GM12873 (cell line): ENCODE data around the gene ZNF274.

Experiments used
- CTCF ChIP-seq: IDR thresholded peaks from 2 replicates; pipeline ENCODE4 v1.5.1; 2012; ENCODE audit warnings: low read depth, mild to moderate bottlenecking, moderate library complexity, low read length, control low read depth; ENCODE audit not compliant: insufficient read depth; ENCODE audit errors: missing control alignments

The ZNF274 gene

GRCh38 chr19:58154679-58155648 lies 27.9 kb upstream of the ZNF274 start:
- TF ChIP-seq CTCF, result peak; percentile 88

GRCh38 chr19:58157045-58157728 lies 25.7 kb upstream of the ZNF274 start:
- TF ChIP-seq CTCF, result no peak

GRCh38 chr19:58166268-58166667 lies 16.6 kb upstream of the ZNF274 start:
- no peak for TF ChIP-seq CTCF

- TF ChIP-seq CTCF, result no peak
These were observed 16.1 kb upstream of the ZNF274 start for GRCh38 chr19:58166708-58167280.

GRCh38 chr19:58170860-58171259 lies 12.0 kb upstream of the ZNF274 start:
- no peak for TF ChIP-seq CTCF

GRCh38 chr19:58181902-58182576 lies 822 bp upstream of the ZNF274 start:
- TF ChIP-seq CTCF, result peak; percentile 75

- no peak for TF ChIP-seq CTCF
These were observed 278 bp upstream of the ZNF274 start for GRCh38 chr19:58182577-58182988.
